Hepatocyte (in vitro differentiated cells): Measurements from ENCODE around the gene BMX. TPM values are rescaled to one million over a fixed set of nuclear protein-coding genes. Genes with fewer than 3 reads are reported as not detected.

ENCODE experiments used
- DNase-seq: peaks from one replicate; pipeline ENCODE4 v3.0.0-alpha.2; 2016; ENCODE audit warnings: low spot score
- H2AFZ ChIP-seq: fragments of 200-600 bp; sonication (generic); 2 replicates; pipeline ENCODE4 v1.6.0; 2016; ENCODE audit warnings: antibody characterized with exemption, mild to moderate bottlenecking
- H3K27ac ChIP-seq: fragments of 200-600 bp; sonication (generic); 2 replicates; pipeline ENCODE4 v1.5.1; 2016; ENCODE audit warnings: mild to moderate bottlenecking
- H3K27me3 ChIP-seq: fragments of 200-600 bp; sonication (generic); 2 replicates; pipeline ENCODE4 v1.6.1; 2016
- H3K36me3 ChIP-seq: fragments of 200-600 bp; sonication (generic); replicated peaks from 2 replicates; pipeline ENCODE4 v1.5.1; 2016; ENCODE audit warnings: low read depth; ENCODE audit not compliant: insufficient read depth
- H3K4me1 ChIP-seq: fragments of 200-600 bp; sonication (generic); 2 replicates; pipeline ENCODE4 v1.5.1; 2016; ENCODE audit warnings: mild to moderate bottlenecking, moderate library complexity; ENCODE audit not compliant: insufficient read depth
- H3K4me2 ChIP-seq: fragments of 200-600 bp; sonication (generic); 2 replicates; pipeline ENCODE4 v1.6.0; 2016
- H3K4me3 ChIP-seq: fragments of 200-600 bp; sonication (generic); 2 replicates; pipeline ENCODE4 v1.5.1; 2016; ENCODE audit warnings: mild to moderate bottlenecking
- H3K79me2 ChIP-seq: fragments of 200-600 bp; sonication (generic); 2 replicates; pipeline ENCODE4 v1.6.0; 2017; ENCODE audit warnings: mild to moderate bottlenecking
- H3K9me2 ChIP-seq: fragments of 200-600 bp; sonication (generic); replicated peaks from 2 replicates; pipeline ENCODE4 v1.6.0; 2017; ENCODE audit warnings: mild to moderate bottlenecking; ENCODE audit not compliant: insufficient read depth
- H3K9me3 ChIP-seq: fragments of 200-600 bp; sonication (generic); 2 replicates; pipeline ENCODE4 v1.5.1; 2016; ENCODE audit warnings: low read depth, mild to moderate bottlenecking
- H4K20me1 ChIP-seq: fragments of 200-600 bp; sonication (generic); 2 replicates; pipeline ENCODE4 v1.6.0; 2016; ENCODE audit warnings: mild to moderate bottlenecking; ENCODE audit not compliant: insufficient read depth, poor library complexity, severe bottlenecking
- EZH2 ChIP-seq: fragments of 200-600 bp; sonication (generic); IDR thresholded peaks from 2 replicates; pipeline ENCODE4 v1.6.1; 2016; ENCODE audit warnings: antibody characterized with exemption, mild to moderate bottlenecking, borderline replicate concordance
- EZH2phosphoT487 ChIP-seq: fragments of 200-600 bp; sonication (generic); IDR thresholded peaks from one replicate; pipeline ENCODE4 v1.6.1; 2018; ENCODE audit warnings: antibody characterized with exemption, mild to moderate bottlenecking, low read depth, moderate library complexity; ENCODE audit not compliant: unreplicated experiment, severe bottlenecking
- WGBS: methylation state at CpG from one replicate; pipeline ENCODE4 v1.1.6; 2016; ENCODE audit warnings: low lambda C conversion rate; ENCODE audit errors: missing lambda C conversion rate; 5-methylcytosine and 5-hydroxymethylcytosine counted together
- polyA plus RNA-seq: library from polyadenylated mRNA; unstranded; fragments of >200 nt; fragmentation: Nextera tagmentation; extraction: Ambion mirVana; gene quantifications from 2 replicates; pipeline ENCODE4 v1.2.1, GENCODE V29; 2016
- total RNA-seq: library from RNA; depleted of rRNA; stranded (reverse); fragments of >200 nt; gene quantifications from 2 replicates; pipeline ENCODE4 v1.2.3, GENCODE V29; 2014
- TF ChIP-seq, protein P1 (sequence below): fragments of 200-600 bp; sonication (generic); IDR thresholded peaks from 2 replicates; pipeline ENCODE4 v1.5.1; 2016; ENCODE audit warnings: antibody characterized with exemption, mild to moderate bottlenecking; ENCODE audit not compliant: poor library complexity

Gene BMX
- total and polyA plus RNA-seq, 2 experiments from 2014 or later = 0.07 TPM; not detected in 1

DNA sequence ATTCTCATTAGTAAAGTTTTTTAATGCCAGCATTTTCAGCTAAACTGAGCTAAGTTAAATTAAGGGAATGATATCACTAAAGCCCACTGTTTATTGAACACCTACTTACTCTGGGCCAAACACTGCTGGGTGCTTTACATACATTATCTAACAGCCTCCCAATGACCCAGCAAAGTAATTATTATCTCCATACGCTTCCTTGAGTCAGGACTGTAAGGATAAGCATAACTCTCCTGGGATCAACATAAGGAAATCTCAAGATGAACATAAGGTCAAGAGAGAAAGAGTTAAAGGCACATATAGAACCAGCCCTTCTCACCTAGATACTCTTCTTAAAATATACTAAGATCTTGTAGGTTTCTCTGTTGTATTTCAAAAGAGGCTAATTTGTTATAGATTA lies 13.7 kb downstream of the BMX start:
- Histone ChIP-seq H3K27ac (no peak overlapping the region), H2AFZ (no peak overlapping the region), H3K4me1 (no peaks in the 10 kb centered on the region), H3K36me3 (no peaks in the 10 kb centered on the region), H3K4me3 (no peak overlapping the region), H3K79me2 (no peaks in the 10 kb centered on the region), H3K9me3 (no peaks in the 10 kb centered on the region), H3K4me2 (no peak overlapping the region), H3K27me3 (no peaks in the 10 kb centered on the region), H3K9me2 (no peaks in the 10 kb centered on the region), H4K20me1 (no peaks in the 10 kb centered on the region)
- WGBS = 77% methylated on average over 1 of the region's 1 CpG
- TF ChIP-seq, protein P1, sequence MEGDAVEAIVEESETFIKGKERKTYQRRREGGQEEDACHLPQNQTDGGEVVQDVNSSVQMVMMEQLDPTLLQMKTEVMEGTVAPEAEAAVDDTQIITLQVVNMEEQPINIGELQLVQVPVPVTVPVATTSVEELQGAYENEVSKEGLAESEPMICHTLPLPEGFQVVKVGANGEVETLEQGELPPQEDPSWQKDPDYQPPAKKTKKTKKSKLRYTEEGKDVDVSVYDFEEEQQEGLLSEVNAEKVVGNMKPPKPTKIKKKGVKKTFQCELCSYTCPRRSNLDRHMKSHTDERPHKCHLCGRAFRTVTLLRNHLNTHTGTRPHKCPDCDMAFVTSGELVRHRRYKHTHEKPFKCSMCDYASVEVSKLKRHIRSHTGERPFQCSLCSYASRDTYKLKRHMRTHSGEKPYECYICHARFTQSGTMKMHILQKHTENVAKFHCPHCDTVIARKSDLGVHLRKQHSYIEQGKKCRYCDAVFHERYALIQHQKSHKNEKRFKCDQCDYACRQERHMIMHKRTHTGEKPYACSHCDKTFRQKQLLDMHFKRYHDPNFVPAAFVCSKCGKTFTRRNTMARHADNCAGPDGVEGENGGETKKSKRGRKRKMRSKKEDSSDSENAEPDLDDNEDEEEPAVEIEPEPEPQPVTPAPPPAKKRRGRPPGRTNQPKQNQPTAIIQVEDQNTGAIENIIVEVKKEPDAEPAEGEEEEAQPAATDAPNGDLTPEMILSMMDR = no peak
- no peak for TF ChIP-seq EZH2phosphoT487
- TF ChIP-seq EZH2 = no peak
- no peak for DNase-seq

DNA sequence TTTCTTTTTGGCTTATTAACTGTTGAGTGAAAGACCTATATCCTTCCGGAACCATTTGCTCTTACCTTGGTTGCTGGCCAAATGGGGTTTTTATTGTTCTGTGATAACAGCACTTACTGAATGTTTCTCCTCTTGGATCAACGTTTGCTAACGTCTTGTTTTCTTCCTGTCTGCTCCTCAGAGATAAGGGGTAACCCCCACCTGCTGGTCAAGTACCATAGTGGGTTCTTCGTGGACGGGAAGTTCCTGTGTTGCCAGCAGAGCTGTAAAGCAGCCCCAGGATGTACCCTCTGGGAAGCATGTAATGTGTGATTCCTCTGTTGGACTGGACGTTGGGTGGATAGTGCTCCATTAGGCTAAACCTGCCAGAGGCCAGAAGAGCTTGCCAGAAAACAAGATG lies 15.3 kb downstream of the BMX start:
- 36% methylated on average over 6 of the region's 6 CpGs for WGBS
- no peak overlapping the region for H3K4me3 ChIP-seq
- H4K20me1 ChIP-seq = no peaks in the 10 kb centered on the region
- H3K4me2 ChIP-seq = no peak overlapping the region
- H3K9me3 ChIP-seq = no peaks in the 10 kb centered on the region
- H2AFZ ChIP-seq = no peak overlapping the region
- no peaks in the 10 kb centered on the region for H3K36me3 ChIP-seq
- H3K9me2 ChIP-seq = no peaks in the 10 kb centered on the region
- no peaks in the 10 kb centered on the region for H3K79me2 ChIP-seq
- H3K4me1 ChIP-seq = no peaks in the 10 kb centered on the region
- DNase-seq = no peak
- H3K27me3 ChIP-seq = no peaks in the 10 kb centered on the region
- TF ChIP-seq, protein P1 = no peak
- TF ChIP-seq EZH2phosphoT487 = no peak
- TF ChIP-seq EZH2 = no peak
- H3K27ac ChIP-seq = no peak overlapping the region

DNA sequence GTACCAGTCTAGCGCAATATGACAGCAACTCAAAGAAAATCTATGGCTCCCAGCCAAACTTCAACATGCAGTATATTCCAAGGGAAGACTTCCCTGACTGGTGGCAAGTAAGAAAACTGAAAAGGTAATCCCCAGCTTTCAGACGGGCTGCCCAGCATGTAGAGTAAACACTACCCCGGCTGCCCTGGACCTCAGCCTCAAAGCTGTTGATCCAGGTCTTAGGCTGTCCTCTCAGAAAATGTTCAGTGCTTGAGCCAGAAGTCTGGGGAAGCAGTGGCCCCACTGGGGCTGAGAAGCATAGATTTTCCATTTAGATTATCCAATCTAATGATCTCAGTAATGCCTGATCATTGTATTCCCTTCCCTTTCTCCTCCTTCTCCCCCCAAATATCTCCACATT lies 21.9 kb downstream of the BMX start:
- H3K79me2 ChIP-seq = no peaks in the 10 kb centered on the region
- TF ChIP-seq EZH2phosphoT487 = no peak
- TF ChIP-seq, protein P1 = no peak
- TF ChIP-seq EZH2 = no peak
- H3K4me3 ChIP-seq = no peak overlapping the region
- no peaks in the 10 kb centered on the region for H4K20me1 ChIP-seq
- no peak overlapping the region for H2AFZ ChIP-seq
- no peaks in the 10 kb centered on the region for H3K27me3 ChIP-seq
- no peak for DNase-seq
- no peaks in the 10 kb centered on the region for H3K9me3 ChIP-seq
- H3K4me1 ChIP-seq = no peaks in the 10 kb centered on the region
- H3K4me2 ChIP-seq = no peak overlapping the region
- H3K9me2 ChIP-seq = no peaks in the 10 kb centered on the region
- WGBS = 57% methylated on average over 3 of the region's 3 CpGs
- H3K36me3 ChIP-seq = no peaks in the 10 kb centered on the region
- no peak overlapping the region for H3K27ac ChIP-seq

DNA sequence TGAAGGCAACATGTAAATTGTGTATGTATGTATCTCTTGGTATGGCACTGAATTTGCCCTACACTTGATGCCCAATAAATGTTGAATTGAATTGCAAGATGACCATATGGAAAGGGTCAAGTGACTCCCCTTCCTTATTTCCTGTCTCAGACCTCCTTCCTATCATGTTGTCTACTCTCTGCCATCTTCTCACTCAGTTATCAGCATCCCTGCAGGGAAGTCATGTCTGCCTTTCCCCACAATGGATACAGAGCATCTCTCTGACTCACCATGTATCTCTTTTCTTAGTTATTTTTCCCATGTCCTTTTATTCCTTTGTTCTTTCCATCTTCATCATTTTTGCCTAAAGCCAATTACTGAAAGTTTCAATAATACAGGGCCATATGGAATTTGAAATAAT lies 22.5 kb downstream of the BMX start:
- Histone ChIP-seq H2AFZ (no peak overlapping the region), H3K4me2 (no peak overlapping the region), H3K4me3 (no peak overlapping the region), H3K9me2 (no peaks in the 10 kb centered on the region), H3K27ac (no peak overlapping the region), H3K9me3 (no peaks in the 10 kb centered on the region), H4K20me1 (no peaks in the 10 kb centered on the region), H3K27me3 (no peaks in the 10 kb centered on the region), H3K79me2 (no peaks in the 10 kb centered on the region), H3K36me3 (no peaks in the 10 kb centered on the region), H3K4me1 (no peaks in the 10 kb centered on the region)
- no peak for TF ChIP-seq EZH2phosphoT487
- TF ChIP-seq, protein P1 = no peak
- no peak for TF ChIP-seq EZH2
- no peak for DNase-seq
